Measurements from ENCODE around the gene FHOD3.

Gene FHOD3

DNA sequence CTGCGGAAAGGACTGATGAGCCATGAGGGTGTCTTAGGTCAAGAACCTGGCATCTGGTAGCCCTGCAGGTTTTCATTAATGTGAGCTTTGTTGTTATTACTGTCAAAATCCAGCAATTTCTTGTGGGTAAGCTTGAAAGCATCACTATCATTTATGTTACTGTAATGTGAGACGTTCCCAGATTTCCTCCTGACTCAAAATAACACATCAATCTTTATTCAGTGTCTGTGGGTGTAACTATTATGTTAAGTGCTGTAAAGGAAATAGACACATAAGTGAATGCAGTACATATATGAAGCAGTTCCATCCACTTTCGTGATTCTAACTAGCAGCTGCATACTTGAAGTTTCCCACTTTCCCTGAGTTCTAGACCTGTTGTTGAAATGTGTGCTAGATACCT, 89.8 kb downstream of the FHOD3 start:
- no peak for DNase-seq

DNA sequence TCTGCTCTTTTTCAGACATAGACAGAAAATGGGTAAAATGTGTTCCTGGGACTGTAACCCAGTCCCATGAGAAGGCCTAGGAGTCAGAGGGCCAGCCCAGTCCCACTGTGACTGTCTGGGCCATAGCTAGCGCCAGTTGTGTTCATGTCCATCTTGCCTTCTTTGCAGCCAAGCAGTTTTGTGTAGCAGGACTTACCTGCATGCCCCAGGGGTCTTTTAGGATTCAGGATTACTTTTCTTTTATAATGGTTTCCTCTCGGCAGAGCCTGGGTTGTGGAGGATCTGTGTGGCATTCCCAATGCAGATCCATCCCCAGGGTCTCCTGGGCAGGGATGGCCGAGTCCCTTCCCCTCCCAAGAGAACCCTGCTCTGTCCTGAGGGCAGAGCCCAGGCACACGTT, 90.8 kb downstream of the FHOD3 start:
- no peak for DNase-seq

GRCh38 chr18:36389027-36389426, 91.5 kb downstream of the FHOD3 start:
- DNase-seq, result no peak

DNA sequence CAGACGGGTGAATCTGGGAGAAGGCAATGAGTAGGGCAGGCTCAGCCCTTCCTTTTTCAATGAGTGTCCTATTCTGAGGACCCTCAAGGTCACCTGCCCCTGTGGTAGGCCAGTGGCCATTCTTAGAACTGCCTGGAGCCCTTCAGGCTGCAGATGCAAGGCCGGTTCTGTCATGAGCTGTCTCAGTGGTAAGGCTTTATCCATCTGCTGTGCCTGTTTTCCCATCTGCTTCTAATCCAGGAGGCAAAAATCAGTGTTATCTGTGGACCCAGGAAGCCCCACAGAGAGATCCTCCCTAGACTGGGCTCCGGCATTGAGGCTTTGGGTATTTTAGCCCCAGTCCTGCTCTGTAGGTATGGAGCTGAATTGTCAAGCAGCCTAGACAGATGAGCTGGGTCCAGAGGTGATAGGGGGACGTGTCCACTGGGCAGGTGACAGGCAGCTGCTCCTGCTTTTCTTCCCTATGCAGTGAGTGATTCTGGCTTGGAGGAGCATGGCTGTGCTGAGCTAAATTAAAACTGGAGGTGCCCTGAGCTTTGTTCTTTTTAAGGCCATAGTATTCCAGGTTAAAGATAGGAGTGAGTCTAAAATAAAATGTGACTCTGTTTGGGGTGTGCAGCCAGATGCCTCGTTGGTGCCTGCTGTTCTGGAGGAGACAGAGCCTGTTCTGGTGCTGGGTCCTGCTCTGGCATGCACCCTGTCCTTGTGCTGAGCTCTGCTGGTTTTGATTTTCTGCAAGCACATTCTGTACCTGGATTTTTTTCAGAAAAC, 92.5 kb downstream of the FHOD3 start:
- DNase-seq, result no peak

DNA sequence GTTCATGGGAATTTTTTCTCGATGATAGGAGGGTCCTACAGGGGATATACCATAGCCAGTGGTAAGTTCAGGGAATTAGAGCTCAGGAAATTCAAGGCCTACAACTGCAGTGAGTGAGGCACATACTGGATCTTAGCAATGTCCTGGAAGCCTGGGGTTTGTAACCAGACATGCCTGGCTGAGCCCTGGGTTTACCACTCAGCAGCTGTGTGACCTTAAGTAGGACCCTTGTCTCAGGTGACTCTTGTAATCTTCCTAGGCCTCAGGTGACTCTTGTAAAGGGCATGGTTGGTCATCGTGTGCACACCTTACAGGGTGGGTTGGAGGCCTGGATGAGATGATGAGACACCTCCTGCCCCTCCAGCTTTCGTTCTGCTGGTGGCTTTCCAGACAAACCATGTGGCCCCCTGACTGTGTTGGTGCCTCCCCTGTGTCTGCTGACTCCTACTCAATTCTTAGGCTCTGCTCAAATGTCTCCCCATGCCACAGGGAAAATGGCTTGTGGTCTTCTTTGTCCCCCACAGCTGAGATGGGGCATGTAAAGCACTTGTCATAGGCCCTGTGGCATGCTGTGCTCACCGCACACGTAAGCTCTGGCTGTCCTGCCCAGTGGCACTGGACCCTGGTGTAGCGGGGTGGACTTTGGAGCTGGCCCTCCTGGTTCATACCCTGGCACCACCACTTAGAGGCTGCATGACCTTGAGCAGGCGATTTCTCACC, 94.1 kb downstream of the FHOD3 start:
- no peak for DNase-seq

GRCh38 chr18:36392164-36392978, 94.9 kb downstream of the FHOD3 start:
- DNase-seq, result no peak

GRCh38 chr18:36392979-36393287, 95.4 kb downstream of the FHOD3 start:
- no peak for DNase-seq

- DNase-seq, result no peak
Observed at GRCh38 chr18:36394486-36394885, 97.0 kb downstream of the FHOD3 start.

DNA sequence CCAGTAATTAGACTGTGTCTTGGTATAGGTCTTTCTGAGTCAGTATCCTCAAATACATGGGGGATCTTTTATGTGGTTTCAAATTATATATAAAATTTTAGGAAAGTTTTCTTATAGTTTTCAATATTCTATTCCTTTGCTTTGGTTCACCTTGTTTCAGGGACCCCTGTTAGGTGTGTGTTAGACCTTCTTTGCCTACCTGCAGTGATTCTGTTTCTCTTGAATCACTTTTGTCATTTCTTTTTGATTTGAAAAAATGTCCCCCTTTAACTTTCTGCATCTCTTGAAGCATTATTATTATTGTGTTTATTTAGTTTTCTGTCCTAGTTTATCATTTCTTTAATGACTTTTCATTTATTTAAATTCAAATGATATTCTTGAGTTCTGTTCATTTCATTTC, 98.7 kb downstream of the FHOD3 start:
- DNase-seq, result no peak

DNA sequence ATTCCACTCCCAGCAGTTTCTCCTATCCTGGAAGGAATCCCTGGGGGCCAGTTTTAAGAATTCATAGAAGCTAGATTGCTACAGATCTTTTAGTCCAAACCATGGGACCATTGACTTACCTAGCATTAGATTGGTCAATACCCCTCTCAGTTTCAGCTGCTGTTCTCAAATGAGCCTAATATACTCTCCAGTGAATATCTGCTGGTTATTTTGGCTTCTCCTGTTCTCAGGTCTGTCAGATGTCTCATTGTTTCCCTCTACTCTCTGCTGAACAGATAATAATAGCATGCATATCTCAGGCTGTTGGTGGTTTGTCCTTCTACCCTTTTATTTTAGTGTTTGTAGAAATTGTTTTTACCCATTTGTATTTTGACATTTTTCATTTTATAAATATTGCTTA, 99.5 kb downstream of the FHOD3 start:
- no peak for DNase-seq

DNA sequence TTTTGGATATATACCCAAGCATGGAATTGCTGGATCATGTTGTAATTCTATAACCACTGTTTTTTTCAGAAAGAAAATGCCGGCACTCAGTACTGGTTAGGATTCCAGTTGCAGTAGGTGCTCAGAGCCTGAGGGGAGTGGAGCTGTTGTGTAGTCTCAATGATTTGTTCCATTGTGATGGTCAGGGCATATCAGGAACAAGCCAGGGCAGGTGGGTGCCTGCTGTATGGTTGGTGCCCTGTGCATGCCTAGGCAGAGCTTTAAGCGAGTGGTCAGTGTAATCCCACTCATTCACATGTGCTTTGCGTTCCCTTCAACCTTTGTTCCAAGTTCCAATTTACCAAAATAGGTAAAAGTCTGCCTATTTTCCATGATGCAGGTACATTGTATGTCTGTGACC, 100.9 kb downstream of the FHOD3 start:
- no peak for DNase-seq

GRCh38 chr18:36399055-36399454, 101.5 kb downstream of the FHOD3 start:
- no peak for DNase-seq

GRCh38 chr18:36401462-36401861, 103.9 kb downstream of the FHOD3 start:
- DNase-seq, result no peak

- no peak for DNase-seq
Observed at GRCh38 chr18:36402765-36403396, 105.4 kb downstream of the FHOD3 start.

GRCh38 chr18:36403896-36404820, 106.6 kb downstream of the FHOD3 start:
- no peak for DNase-seq

DNA sequence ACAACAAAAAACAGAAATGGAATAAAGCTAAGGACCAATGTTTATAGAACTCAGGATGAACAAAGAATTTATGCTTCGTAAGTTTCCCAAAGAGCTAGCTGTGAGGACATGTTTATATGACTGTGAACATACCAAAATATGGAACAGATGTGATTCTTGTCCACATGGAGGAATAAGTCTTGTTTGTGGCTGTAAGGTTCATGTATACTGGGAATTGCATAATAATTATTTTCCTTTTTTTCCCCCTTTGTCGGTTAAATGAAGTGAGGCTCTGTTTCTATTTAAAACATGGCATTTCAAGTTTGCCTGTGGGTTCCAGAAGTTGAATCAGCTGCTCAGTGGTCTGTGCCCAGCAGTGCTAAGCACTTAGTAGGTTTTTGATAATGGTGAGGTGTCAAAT, 108.1 kb downstream of the FHOD3 start:
- no peak for DNase-seq

DNA sequence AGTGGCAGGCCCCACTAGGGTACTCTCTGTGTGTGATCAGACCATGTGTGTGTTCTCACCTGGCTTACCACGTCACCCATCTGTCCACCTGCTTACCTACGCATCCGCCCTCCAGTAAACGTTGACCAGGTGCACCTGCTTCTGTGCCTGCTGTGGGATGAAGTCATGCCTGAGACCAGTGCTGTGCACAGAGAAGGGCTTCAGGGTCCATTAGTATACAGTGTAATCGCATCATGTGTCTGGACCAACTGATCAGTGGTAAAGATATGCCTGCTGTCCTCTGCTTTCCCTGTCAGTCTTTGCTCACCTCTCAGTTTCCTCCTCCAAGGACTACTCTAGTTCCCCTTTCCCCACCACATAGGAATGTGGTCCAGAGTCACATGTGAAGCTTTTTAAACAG, 109.3 kb downstream of the FHOD3 start:
- no peak for DNase-seq

- no peak for DNase-seq
Observed at GRCh38 chr18:36408606-36409005, 111.1 kb downstream of the FHOD3 start.

DNA sequence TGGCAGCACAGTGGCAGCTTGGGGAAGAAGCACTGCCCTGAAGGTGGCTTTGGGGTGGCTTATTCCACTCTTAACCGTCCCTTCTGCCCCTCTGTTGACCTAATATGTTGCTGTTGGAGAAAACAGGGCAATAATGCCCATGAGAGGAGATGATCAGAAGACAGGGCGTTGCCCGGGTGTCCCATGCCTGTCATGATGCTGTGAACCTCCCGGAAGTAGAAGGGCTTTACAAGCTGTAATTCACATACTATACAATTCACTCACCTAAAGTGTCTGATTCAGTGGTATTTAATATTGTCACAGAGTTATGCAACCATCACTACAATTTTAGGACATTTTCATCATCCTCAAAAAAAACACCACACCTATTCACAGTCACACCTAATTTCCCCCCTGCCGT, 112.3 kb downstream of the FHOD3 start:
- no peak for DNase-seq

GRCh38 chr18:36410346-36410745, 112.8 kb downstream of the FHOD3 start:
- no peak for DNase-seq

GRCh38 chr18:36411745-36412168, 114.2 kb downstream of the FHOD3 start:
- no peak for DNase-seq

DNA sequence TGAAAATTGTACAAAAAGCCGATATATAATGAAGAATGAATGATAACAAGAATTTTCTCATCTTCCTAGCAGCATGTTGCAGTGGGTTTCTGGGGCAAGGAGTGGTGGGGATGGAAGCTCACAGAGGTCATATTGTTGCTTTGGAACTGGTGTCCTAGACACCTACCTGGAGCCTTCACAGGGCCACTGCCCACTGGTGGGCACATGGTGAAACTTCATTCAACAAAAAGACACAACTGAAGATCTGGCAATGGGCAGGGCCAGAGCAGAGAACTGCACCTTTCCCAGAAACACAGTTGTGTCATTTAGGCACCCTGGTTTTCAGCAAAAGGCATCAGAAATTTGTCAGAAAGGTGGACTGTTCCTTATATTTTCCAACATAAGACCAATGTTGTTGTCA, 115.3 kb downstream of the FHOD3 start:
- no peak for DNase-seq
